Activated CD8-positive, alpha-beta memory T cell treated with anti-CD3 and anti-CD28 coated beads for 36 hours (primary cell): Measurements from ENCODE around the gene PDK1. TPM values are rescaled to one million over a fixed set of nuclear protein-coding genes. Genes with fewer than 3 reads are reported as not detected.
"Not testable (repeated sequence)": the region's sequence is repeated elsewhere in the genome, so short reads cannot be mapped to it uniquely, and the experiment has no call there.

ENCODE experiments used
- CTCF ChIA-PET: fragments of 350-600 bp; sonication (Branson Sonifier 250); formaldehyde crosslinking; loops from one replicate; lab custom pipeline; 2021; ENCODE audit warnings: antibody characterized with exemption; lab: Charles Lee
- POLR2A ChIA-PET: fragments of 350-600 bp; sonication (Branson Sonifier 250); formaldehyde crosslinking; loops from one replicate; lab custom pipeline; 2021; ENCODE audit warnings: antibody characterized with exemption; lab: Charles Lee
- total RNA-seq, 2 experiments: library from RNA; stranded (reverse); gene quantifications; one replicate each; pipeline ENCODE4 v1.2.3, GENCODE V29; 2021

The PDK1 gene
- total RNA-seq, 2 experiments from 2014 or later = 33.9 to 35.1 TPM

GRCh38 chr2:172587231-172587630 lies 31.3 kb downstream of the PDK1 start:
- POLR2A ChIA-PET = not testable (repeated sequence)
- CTCF ChIA-PET = interaction anchor here (0.9 kb wide), 1 partner anchor 23 kb away, joined by 4 read pairs; no protein-coding TSS in a partner anchor

GRCh38 chr2:172588931-172589330 lies 33.0 kb downstream of the PDK1 start:
- POLR2A ChIA-PET = no interaction called here
- CTCF ChIA-PET = interaction anchor here (0.9 kb wide), 1 partner anchor 13 kb away, joined by 3 read pairs; no protein-coding TSS in a partner anchor

GRCh38 chr2:172591386-172591785 lies 35.5 kb downstream of the PDK1 start:
- CTCF ChIA-PET, POLR2A ChIA-PET: not testable (repeated sequence)

GRCh38 chr2:172592190-172592589 lies 36.3 kb downstream of the PDK1 start:
- CTCF ChIA-PET, POLR2A ChIA-PET: not testable (repeated sequence)

GRCh38 chr2:172596776-172597175 lies 40.9 kb downstream of the PDK1 start:
- ChIA-PET CTCF (interaction anchor here (1.5 kb wide), 1 partner anchor 114 kb away, joined by 5 read pairs; no protein-coding TSS in a partner anchor), POLR2A (no interaction called here)

- ChIA-PET CTCF (interaction anchor here (1.3 to 1.5 kb wide), 2 partner anchors 114 to 136 kb away, joined by 3 to 5 read pairs; no protein-coding TSS in a partner anchor), POLR2A (no interaction called here)
Measured at GRCh38 chr2:172597176-172597842, 41.4 kb downstream of the PDK1 start.

- ChIA-PET CTCF (no interaction called here), POLR2A (no interaction called here)
Measured at GRCh38 chr2:172599947-172600346, 44.1 kb downstream of the PDK1 start.

- CTCF ChIA-PET = no interaction called here
- POLR2A ChIA-PET = no interaction called here
Measured at GRCh38 chr2:172600557-172601008, 44.7 kb downstream of the PDK1 start.

- ChIA-PET CTCF (no interaction called here), POLR2A (no interaction called here)
Measured at GRCh38 chr2:172606285-172606684, 50.4 kb downstream of the PDK1 start.

- POLR2A ChIA-PET = no interaction called here
- CTCF ChIA-PET = no interaction called here
Measured at GRCh38 chr2:172607379-172607928, 51.6 kb downstream of the PDK1 start.

- CTCF ChIA-PET = no interaction called here
- POLR2A ChIA-PET = interaction anchor here (0.6 kb wide), 1 partner anchor 175 kb away, joined by 4 read pairs; no protein-coding TSS in a partner anchor
Measured at GRCh38 chr2:172609488-172609887, 53.6 kb downstream of the PDK1 start.

GRCh38 chr2:172612051-172612450 lies 56.2 kb downstream of the PDK1 start:
- ChIA-PET CTCF (no interaction called here), POLR2A (no interaction called here)

GRCh38 chr2:172613040-172613439 lies 57.1 kb downstream of the PDK1 start:
- CTCF ChIA-PET = interaction anchor here (0.5 kb wide), 1 partner anchor 459 kb away, joined by 3 read pairs; no protein-coding TSS in a partner anchor
- POLR2A ChIA-PET = no interaction called here

GRCh38 chr2:172613615-172614231 lies 57.8 kb downstream of the PDK1 start:
- ChIA-PET POLR2A (no interaction called here), CTCF (interaction anchor here (0.5 kb wide), 1 partner anchor 460 kb away, joined by 3 read pairs; no protein-coding TSS in a partner anchor)

GRCh38 chr2:172614932-172615331 lies 59.0 kb downstream of the PDK1 start:
- POLR2A ChIA-PET = no interaction called here
- CTCF ChIA-PET = no interaction called here

- ChIA-PET POLR2A (no interaction called here), CTCF (no interaction called here)
Measured at GRCh38 chr2:172615727-172616261, 59.9 kb downstream of the PDK1 start.

GRCh38 chr2:172617115-172617514 lies 61.2 kb downstream of the PDK1 start:
- POLR2A ChIA-PET = no interaction called here
- CTCF ChIA-PET = no interaction called here

GRCh38 chr2:172623249-172623965 lies 67.5 kb downstream of the PDK1 start:
- ChIA-PET POLR2A (no interaction called here), CTCF (no interaction called here)

- ChIA-PET CTCF (no interaction called here), POLR2A (no interaction called here)
Measured at GRCh38 chr2:172624996-172625395, 69.1 kb downstream of the PDK1 start.
